IPS DF 4.7 (cell line): Measurements from ENCODE around the gene RANBP17.
"Not testable (repeated sequence)": the region's sequence is repeated elsewhere in the genome, so short reads cannot be mapped to it uniquely, and the experiment has no call there.

Experiments
- DNase-seq: peaks from one replicate; pipeline ENCODE4 v3.0.0-alpha.2; 2013; ENCODE audit warnings: low spot score; ENCODE audit errors: extremely low read depth

The RANBP17 gene

GRCh38 chr5:170861917-170862766 is at the start of gene RANBP17:
Gene RANBP17, plus strand, starts transcription at chr5:170862018.
- DNase-seq, result peak; percentile 30

DNA sequence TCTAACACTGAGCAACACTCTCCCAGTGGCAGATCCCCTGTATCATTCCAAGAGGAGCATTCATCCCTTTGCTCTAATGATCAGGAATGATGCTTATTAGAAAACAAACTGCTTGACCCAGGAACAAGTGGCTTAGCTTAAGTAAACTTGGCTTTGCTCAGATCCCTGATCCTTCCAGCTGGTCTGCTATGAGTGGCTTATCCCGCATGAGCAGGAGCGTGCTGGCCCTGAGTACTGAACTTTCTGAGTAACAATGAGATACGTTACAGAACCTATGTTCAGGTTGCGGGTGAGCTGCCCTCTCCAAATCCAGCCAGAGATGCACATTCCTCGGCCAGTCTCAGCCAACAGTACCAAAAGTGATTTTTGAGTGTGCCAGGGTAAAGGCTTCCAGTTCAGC is 48.6 kb upstream of the RANBP17 start:
- DNase-seq, result no peak

DNA sequence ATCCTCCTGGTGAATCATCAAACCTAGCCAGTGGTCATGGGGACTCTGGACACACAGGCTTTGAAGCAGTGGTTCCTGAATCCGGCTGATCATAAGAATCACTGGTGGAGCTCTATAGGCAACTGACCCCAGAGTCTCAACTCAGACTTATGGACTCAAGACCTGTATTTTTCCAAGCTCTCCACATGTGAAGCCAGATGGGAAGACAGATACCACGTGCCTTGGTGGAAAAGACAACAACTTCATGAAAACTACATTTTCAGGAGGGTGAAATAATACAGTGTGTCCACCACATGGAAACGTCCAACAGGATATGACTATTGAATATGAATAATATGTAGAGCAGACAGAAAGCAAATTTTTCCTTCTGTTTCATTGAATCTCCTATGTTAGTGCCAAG is 44.6 kb upstream of the RANBP17 start:
- no peak for DNase-seq

DNA sequence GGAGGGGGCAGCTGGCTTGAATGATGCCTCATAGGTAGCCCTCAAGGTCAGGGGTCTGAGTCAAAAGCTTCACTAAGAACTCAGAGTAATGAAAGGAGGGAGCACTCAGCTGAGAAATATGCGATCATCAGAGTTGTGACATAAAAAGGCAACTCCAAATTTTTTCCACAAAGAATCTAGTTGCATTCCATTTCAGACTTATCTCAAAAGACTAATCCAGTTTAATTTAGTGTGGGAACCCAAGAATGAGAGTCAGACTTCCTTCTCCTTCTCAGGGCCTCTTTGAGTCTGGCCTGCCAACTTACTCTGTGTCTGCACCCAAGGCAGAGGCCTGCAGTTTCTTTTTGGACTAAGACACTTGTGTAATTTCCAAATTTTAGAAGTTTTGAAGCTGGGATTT is 43.6 kb upstream of the RANBP17 start:
- no peak for DNase-seq

DNA sequence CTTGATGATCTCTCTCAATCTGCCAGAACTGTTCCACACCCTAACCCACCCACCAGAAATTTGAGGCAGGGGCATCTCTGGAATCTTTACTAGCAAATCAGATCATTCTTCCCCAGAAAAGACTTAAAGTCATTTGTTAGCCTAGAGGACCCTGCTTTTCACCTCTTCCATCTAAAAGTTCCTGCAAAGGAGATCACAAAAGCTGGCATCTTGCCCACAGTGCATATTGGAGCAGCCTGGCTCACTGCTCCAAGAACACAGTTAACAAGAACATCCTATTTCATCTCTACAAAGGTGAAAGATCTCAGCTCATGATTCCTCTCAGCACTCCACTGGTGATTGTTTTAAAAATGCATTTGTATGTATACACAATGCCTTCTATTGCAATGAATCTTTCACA is 42.0 kb upstream of the RANBP17 start:
- DNase-seq, result no peak

- DNase-seq, result no peak
Measured at GRCh38 chr5:170821257-170821800, 40.5 kb upstream of the RANBP17 start.

DNA sequence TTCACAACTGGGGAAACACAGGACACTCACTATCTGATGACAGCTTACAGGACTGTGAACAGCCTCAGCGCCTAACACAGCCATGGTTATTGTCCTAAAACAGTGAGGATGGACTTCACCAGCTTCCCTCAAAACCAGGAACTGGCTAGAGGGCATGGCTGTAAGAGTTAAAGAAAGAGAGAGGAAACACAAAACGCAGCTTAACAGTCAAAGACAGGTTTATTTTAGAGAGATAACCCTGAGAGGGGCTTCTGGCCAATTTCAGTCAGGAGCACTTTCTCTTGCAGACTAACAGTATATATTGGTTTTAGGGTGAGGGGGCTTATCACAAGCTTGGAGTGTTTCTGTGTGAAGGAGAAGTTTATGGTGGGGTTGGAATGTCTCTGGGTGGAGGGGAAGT is 35.7 kb upstream of the RANBP17 start:
- no peak for DNase-seq

GRCh38 chr5:170832241-170832640 is 29.6 kb upstream of the RANBP17 start:
- DNase-seq, result no peak

- not testable (repeated sequence) for DNase-seq
Measured at GRCh38 chr5:170833981-170834380, 27.8 kb upstream of the RANBP17 start.

- DNase-seq, result no peak
Measured at GRCh38 chr5:170836226-170836625, 25.6 kb upstream of the RANBP17 start.

DNA sequence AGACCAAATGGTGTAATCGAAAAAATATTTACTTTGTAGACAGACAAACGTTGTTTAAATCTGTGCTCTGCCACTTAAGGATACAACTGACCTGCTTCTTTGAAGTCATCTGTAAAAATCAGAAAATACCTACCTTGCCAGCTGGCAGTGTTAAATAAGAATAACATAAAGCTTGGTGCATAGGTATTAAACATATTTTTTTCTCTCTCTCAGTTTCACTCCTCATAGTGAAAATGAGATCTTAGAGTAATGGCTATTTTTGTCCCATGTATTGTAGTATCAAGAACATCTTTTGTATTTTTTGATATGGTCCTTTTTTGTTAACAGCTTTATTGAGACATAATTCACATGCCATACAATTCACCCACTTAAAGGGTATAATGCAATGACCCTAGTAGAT is 17.9 kb upstream of the RANBP17 start:
- no peak for DNase-seq

DNA sequence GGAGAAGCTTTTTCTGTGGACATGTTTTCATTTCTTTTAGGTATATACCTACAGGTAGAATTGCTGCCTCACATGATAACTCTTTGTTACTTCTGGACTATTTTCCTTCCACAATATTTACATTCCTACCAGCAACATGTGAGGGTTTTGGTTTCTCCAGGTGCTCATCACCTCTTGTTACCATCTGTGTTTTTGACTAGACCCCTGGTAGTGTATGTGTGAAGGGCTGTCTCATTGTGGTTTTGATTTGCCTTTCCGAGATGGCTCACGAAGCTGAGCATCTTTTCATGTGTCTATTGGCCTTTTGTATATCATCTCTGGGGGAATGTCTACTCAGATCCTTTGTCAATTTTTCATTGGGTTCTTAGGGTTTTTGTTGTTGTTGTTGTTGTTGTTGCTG is 17.2 kb upstream of the RANBP17 start:
- no peak for DNase-seq

GRCh38 chr5:170846416-170846815 is 15.4 kb upstream of the RANBP17 start:
- DNase-seq, result no peak

- DNase-seq, result no peak
Measured at GRCh38 chr5:170846846-170847245, 15.0 kb upstream of the RANBP17 start.

GRCh38 chr5:170848033-170848432 is 13.8 kb upstream of the RANBP17 start:
- DNase-seq, result no peak

DNA sequence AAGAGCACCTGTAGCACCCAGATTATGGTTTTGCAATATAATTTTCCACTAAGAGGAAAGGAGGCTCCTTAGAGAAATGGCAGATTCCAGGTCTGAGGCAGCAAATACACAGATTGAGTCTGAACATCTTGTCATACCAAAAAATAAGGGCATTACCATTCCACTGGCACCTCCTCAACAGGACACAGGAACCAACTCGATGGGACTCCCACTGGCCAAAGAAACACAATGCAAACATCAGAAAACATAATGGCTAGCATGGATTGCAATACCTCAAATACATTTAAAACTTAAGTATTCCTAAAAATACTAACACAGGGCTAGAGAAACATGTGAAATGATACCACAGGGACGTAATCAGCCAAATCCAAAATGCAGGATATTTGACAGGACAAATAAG is 12.4 kb upstream of the RANBP17 start:
- DNase-seq, result no peak

DNA sequence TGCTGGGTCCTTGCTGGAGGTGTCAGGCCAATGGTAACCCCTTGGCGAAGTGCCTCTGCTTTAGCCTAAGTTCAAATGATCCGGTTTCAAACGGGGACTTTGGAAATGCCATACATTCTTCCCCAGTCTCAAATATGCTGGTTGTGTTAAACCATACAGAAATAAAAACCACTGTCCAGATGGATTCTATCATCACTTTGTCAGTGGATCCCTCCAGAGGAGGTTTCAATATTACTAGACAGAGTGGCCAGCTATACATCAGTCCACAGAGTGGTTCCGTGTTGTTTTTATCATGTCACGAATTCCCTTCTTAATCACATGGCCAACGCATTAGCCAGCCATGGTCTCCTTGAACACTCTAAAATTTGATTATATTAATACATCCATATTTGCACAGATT is 7.3 kb upstream of the RANBP17 start:
- no peak for DNase-seq

DNA sequence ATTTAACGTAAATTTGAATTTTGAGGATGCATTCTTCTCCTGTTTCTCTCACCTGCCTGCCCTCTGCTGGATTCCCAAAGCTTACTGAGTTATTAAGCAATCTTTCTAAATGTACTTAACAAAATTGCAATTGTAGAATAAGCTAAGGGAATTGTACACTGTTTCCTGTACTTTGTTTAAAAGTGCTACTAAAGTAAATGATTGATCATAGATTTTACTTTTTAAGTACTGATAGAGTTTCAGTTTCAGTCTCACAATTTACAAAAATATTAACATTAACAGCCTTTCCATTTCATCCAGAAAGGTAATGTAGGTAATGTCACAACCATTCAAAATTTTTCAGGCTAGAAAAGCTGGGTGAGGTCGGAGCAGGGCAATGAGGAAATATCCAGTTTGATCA is 4.8 kb upstream of the RANBP17 start:
- DNase-seq, result no peak

DNA sequence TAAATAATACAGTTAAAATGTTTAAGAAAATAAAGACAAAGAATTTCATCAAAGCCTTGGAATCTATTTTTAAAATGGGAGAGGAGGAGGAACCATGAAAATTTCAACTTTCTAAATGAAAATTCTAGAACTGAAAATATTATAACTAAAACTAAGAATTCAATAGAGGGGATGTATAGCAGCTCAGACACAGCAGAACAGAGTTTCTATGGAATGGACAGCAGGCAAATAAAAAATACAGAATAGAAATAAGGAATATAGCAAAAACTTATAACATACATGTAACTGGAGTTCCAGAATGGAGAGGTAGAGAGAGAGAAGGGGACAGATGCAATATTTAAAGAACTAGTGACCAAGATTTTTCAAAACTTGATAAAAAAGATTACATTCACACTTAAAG is 1.4 kb upstream of the RANBP17 start:
- no peak for DNase-seq

DNA sequence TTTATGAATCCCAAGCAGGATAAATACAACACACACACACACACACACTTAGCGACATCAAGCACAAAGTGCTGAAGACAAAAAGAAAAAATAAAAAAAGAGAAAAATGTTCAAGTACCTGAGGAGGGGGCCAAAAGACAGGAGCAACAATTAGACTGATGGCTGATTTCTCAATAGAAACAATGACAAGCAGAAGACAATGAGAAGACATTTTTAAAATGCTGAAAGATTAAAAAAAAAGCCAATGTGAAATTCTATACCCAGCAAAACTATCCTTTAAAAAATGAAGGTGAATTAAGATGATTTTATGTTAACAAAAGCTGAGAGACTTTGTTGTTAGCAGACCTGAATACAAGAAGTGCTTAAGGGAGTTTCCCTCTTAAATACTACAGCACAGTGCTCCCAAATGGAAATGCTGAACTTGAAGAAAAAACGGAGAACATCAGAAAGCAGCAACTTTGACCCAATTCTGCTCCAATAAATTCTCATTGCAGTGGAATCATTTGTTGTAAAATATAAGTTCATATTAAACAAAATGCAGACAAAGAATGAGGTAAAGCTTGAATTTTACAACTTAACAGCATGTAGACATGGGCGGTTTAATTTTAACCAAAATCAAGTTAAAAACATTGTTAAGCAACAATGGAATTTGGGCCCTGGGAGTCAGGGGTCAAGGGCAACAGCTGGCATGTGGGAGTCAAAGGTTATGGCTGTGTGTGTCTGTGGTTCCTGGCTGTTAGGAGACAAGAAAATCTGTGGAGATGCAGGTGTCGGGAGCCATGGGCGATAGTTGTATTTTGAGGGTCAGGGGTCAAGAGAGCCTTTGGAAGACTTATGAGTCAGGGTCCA is 776 bp upstream of the RANBP17 start:
- DNase-seq, result no peak

- no peak for DNase-seq
Measured at GRCh38 chr5:170861667-170861916, 226 bp upstream of the RANBP17 start.

GRCh38 chr5:170863646-170864045 is 1.8 kb downstream of the RANBP17 start:
- DNase-seq, result no peak

DNA sequence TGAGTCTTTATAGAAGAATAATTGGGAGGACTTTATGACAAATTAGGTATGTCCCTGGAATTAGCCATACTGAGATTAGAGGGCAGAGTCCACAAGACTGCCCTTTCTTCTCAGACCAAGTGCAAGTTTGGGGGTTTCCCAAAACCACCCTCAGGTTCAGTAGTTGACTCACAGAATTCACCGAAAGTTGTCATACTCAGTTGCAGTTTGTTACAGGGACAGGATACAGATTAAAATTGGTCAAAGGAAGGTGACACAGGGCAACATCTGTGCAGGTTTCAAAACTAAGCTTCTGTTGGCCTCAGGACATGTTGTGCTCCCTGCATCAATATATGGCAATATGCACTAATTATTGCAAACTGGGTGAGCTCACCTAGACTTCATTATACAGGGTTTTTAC is 3.8 kb downstream of the RANBP17 start:
- no peak for DNase-seq
